Smooth muscle cell (in vitro differentiated cells): Measurements from ENCODE around the gene CMPK2. TPM values are rescaled to one million over a fixed set of nuclear protein-coding genes. Genes with fewer than 3 reads are reported as not detected.
"Not testable (repeated sequence)": the region's sequence is repeated elsewhere in the genome, so short reads cannot be mapped to it uniquely, and the experiment has no call there.

Experiments
- DNase-seq: peaks from one replicate; lab custom pipeline; 2025; ENCODE audit not compliant: unreplicated experiment; lab: John Stamatoyannopoulos, UW
- H2AFZ ChIP-seq: fragments of 200-600 bp; sonication (generic); 2 replicates; pipeline ENCODE4 v1.6.0; 2016; ENCODE audit warnings: antibody characterized with exemption, low read depth, mild to moderate bottlenecking
- H3F3A ChIP-seq: fragments of 200-600 bp; sonication (generic); 2 replicates; pipeline ENCODE4 v1.6.0; 2017; ENCODE audit warnings: antibody characterized with exemption, low read depth
- H3K27ac ChIP-seq: fragments of 200-600 bp; sonication (generic); 2 replicates; pipeline ENCODE4 v1.5.1; 2016; ENCODE audit warnings: low read depth, mild to moderate bottlenecking
- H3K27me3 ChIP-seq: fragments of 200-600 bp; sonication (generic); 2 replicates; pipeline ENCODE4 v1.6.1; 2016; ENCODE audit warnings: low read depth, mild to moderate bottlenecking
- H3K36me3 ChIP-seq: fragments of 200-600 bp; sonication (generic); 2 replicates; pipeline ENCODE4 v1.5.1; 2016; ENCODE audit warnings: low read depth
- H3K4me1 ChIP-seq: fragments of 200-600 bp; sonication (generic); 2 replicates; pipeline ENCODE4 v1.5.1; 2016; ENCODE audit warnings: low read depth
- H3K4me2 ChIP-seq: fragments of 200-600 bp; sonication (generic); 2 replicates; pipeline ENCODE4 v1.6.0; 2016; ENCODE audit warnings: mild to moderate bottlenecking
- H3K4me3 ChIP-seq: fragments of 200-600 bp; sonication (generic); 2 replicates; pipeline ENCODE4 v1.5.1; 2016; ENCODE audit warnings: mild to moderate bottlenecking
- H3K79me2 ChIP-seq: fragments of 200-600 bp; sonication (generic); 2 replicates; pipeline ENCODE4 v1.6.0; 2016; ENCODE audit warnings: low read depth, mild to moderate bottlenecking
- H3K9ac ChIP-seq: fragments of 200-600 bp; sonication (generic); 2 replicates; pipeline ENCODE4 v1.6.0; 2016; ENCODE audit warnings: low read depth
- H3K9me3 ChIP-seq: fragments of 200-600 bp; sonication (generic); replicated peaks from 2 replicates; pipeline ENCODE4 v1.5.1; 2016; ENCODE audit warnings: low read depth
- H4K20me1 ChIP-seq: fragments of 200-600 bp; sonication (generic); 2 replicates; pipeline ENCODE4 v1.6.0; 2016; ENCODE audit warnings: low read depth
- WGBS: methylation state at CpG from one replicate; pipeline ENCODE4 v1.1.7; 2016; ENCODE audit warnings: low lambda C conversion rate; 5-methylcytosine and 5-hydroxymethylcytosine counted together
- polyA plus RNA-seq: library from polyadenylated mRNA; unstranded; fragments of >200 nt; fragmentation: Nextera tagmentation; extraction: Ambion mirVana; gene quantifications from 2 replicates; pipeline ENCODE4 v1.2.1, GENCODE V29; 2016
- total RNA-seq: library from RNA; depleted of rRNA; stranded (reverse); fragments of >200 nt; gene quantifications from 2 replicates; pipeline ENCODE4 v1.2.3, GENCODE V29; 2014
- TF ChIP-seq, protein P1 (sequence below): fragments of 200-600 bp; sonication (generic); IDR thresholded peaks from 2 replicates; pipeline ENCODE4 v1.5.1; 2017; ENCODE audit warnings: borderline replicate concordance, mild to moderate bottlenecking, antibody characterized with exemption; ENCODE audit not compliant: insufficient read depth, poor library complexity, severe bottlenecking

CMPK2 gene
- total and polyA plus RNA-seq, 2 experiments from 2014 or later: 0.19 to 0.31 TPM

DNA sequence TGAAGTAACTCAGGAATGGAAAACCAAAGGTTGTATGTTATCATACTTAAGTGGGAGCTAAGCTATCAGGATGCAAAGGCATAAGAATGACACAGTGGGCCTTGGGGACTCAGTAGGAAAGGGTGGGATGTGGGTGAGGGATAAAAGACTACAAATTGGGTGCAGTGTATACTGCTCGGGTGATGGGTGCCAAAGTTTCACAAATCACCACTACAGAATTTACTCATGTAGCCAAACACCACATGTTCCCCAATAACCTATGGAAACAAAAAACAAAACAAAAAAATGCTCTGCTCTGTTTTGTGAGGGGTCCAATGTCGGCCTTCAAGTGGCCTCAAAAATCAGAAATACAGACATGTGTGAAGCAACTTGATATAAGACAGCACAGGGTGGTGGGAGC, 42.6 kb upstream of the CMPK2 start:
- H3K36me3 ChIP-seq: no peaks in the 10 kb centered on the region
- no peaks in the 10 kb centered on the region for H3K4me1 ChIP-seq
- no peak overlapping the region for H3K9ac ChIP-seq
- H3K4me3 ChIP-seq: no peak overlapping the region
- no peak for DNase-seq
- H3F3A ChIP-seq: no peaks in the 10 kb centered on the region
- H3K27me3 ChIP-seq: no peaks in the 10 kb centered on the region
- H4K20me1 ChIP-seq: no peaks in the 10 kb centered on the region
- 87% methylated on average over 2 of the region's 2 CpGs for WGBS
- TF ChIP-seq, protein P1, sequence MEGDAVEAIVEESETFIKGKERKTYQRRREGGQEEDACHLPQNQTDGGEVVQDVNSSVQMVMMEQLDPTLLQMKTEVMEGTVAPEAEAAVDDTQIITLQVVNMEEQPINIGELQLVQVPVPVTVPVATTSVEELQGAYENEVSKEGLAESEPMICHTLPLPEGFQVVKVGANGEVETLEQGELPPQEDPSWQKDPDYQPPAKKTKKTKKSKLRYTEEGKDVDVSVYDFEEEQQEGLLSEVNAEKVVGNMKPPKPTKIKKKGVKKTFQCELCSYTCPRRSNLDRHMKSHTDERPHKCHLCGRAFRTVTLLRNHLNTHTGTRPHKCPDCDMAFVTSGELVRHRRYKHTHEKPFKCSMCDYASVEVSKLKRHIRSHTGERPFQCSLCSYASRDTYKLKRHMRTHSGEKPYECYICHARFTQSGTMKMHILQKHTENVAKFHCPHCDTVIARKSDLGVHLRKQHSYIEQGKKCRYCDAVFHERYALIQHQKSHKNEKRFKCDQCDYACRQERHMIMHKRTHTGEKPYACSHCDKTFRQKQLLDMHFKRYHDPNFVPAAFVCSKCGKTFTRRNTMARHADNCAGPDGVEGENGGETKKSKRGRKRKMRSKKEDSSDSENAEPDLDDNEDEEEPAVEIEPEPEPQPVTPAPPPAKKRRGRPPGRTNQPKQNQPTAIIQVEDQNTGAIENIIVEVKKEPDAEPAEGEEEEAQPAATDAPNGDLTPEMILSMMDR: no peak
- no peak overlapping the region for H3K4me2 ChIP-seq
- H3K27ac ChIP-seq: no peak overlapping the region
- H2AFZ ChIP-seq: no peak overlapping the region
- H3K79me2 ChIP-seq: no peaks in the 10 kb centered on the region
- no peaks in the 10 kb centered on the region for H3K9me3 ChIP-seq

DNA sequence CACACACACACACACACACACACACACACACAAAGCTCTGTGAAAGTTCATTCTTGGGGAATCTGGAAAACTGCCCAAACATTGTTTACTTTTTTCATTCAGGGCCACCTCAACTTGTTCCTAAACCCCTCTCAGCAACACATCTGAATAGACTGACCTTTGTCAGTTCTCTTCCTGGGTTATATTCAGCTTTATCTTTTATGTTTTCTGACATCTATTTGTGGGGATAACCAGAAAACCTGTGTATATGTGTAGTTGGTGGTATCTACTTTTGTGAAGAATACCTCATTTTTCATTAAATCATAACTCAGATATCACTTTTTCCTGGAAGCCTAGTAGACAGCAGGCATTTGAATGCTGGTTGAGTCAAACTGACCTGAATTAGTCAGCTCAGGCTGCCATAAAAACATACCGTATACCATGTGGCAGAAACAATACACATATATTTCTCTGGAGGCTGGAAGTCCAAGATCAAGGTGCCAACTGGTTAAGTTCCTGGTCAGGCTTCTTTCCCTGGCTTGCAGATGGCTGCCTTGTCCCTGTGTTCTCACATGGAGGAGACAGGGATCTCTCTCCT, 40.5 kb upstream of the CMPK2 start:
- Histone ChIP-seq H2AFZ (no peak overlapping the region), H3K27ac (no peak overlapping the region), H3K79me2 (no peaks in the 10 kb centered on the region), H3K4me2 (no peak overlapping the region), H3K4me1 (no peaks in the 10 kb centered on the region), H3K4me3 (no peak overlapping the region), H3K9me3 (no peaks in the 10 kb centered on the region), H3K27me3 (no peaks in the 10 kb centered on the region), H3K36me3 (no peaks in the 10 kb centered on the region), H3K9ac (no peak overlapping the region), H4K20me1 (no peaks in the 10 kb centered on the region), H3F3A (no peaks in the 10 kb centered on the region)
- WGBS: 79% methylated on average over 1 of the region's 1 CpG
- DNase-seq: no peak
- TF ChIP-seq, protein P1: no peak

DNA sequence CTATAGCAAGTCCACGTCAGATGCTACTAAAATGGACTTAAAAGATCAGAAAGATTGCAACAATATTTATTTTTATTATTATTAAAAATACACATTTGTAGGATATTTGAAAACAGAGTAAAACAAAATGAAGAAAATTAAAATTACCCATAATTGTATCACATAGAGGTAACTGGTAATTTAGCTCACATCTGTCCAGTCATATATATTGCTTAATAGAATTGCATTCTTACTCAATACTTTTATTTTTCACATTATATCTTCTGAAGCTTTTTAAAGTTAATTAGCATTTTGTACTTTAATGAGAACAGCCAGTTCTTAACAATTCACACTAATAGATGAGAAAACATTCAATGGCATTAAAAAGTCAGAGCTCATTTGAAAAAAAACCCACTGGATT, 40.0 kb upstream of the CMPK2 start:
- H2AFZ ChIP-seq: no peak overlapping the region
- no peaks in the 10 kb centered on the region for H3K9me3 ChIP-seq
- H3K9ac ChIP-seq: no peak overlapping the region
- no peaks in the 10 kb centered on the region for H4K20me1 ChIP-seq
- H3K4me1 ChIP-seq: no peaks in the 10 kb centered on the region
- H3K4me2 ChIP-seq: no peak overlapping the region
- TF ChIP-seq, protein P1: no peak
- H3K27me3 ChIP-seq: no peaks in the 10 kb centered on the region
- H3K36me3 ChIP-seq: no peaks in the 10 kb centered on the region
- H3F3A ChIP-seq: no peaks in the 10 kb centered on the region
- no peak overlapping the region for H3K4me3 ChIP-seq
- H3K27ac ChIP-seq: no peak overlapping the region
- DNase-seq: no peak
- WGBS: 100% methylated on average over 1 of the region's 1 CpG
- no peaks in the 10 kb centered on the region for H3K79me2 ChIP-seq

DNA sequence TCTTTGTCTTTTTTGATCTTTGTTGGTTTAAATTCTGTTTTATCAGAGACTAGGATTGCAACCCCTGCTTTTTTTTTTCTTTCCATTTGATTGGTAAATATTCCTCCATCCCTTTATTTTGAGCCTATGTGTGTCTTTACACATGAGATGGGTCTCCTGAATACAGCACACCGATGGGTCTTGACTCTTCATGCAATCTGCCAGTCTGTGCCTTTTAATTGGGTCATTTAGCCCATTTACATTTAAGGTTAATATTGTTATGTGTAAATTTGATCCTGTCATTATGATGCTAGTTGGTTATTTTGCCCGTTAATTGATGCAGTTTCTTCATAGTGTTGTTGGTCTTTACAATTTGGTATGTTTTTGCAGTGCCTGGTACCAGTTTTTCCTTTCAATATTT, 36.9 kb upstream of the CMPK2 start:
- H3K79me2 ChIP-seq, DNase-seq, H3K4me1 ChIP-seq, H2AFZ ChIP-seq, H3K4me2 ChIP-seq, H3F3A ChIP-seq, H3K4me3 ChIP-seq, H3K9ac ChIP-seq, H4K20me1 ChIP-seq, H3K27me3 ChIP-seq, H3K36me3 ChIP-seq, H3K27ac ChIP-seq, H3K9me3 ChIP-seq: not testable (repeated sequence)
- 85% methylated on average over 2 of the region's 2 CpGs for WGBS
